ENCODE data around the gene TTLL3. TPM values are rescaled to one million over a fixed set of nuclear protein-coding genes. Genes with fewer than 3 reads are reported as not detected.
A peak's percentile ranks its signal among the peaks of the same experiment; 100 is the strongest.

The TTLL3 gene
- total and polyA plus RNA-seq, 2 of the 4 experiments (the other 2 are of a cell fraction) = 6.8 to 43.4 TPM

DNA sequence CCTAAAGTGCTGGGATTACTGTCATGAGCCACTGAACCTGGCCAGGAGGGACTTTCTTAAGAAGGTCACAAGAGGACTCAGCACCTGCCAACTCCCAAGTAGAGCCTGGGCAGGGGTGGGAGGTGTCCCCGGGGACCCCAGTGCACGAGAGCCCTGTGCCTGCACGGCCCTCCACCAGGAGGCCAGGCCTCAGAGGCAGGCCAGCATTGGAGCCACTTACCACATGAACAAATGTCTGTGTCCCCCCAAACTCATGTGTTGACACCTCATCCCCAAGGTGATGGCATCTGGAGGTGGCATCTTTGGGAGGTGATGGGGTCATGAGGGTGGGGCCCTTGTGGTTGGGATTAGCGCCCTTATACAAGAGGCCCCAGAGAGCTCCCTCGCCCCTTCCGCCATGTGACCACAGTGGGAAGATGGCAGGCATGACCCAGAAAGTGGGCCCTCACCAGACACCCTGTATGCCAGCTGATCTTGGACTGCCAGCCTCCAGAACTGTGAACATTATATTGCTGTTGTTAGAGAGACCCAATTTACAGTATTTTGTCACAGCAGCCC is 36.9 kb downstream of the TTLL3 start:
- Histone ChIP-seq H3K4me3 (ENCODE audit: insufficient read depth, low read depth, low read length) (no peak overlapping the region), H3K14ac (replicated peaks; ENCODE audit: low read depth, low read length) (no peak overlapping the region), H4K20me1 (ENCODE audit: insufficient read depth, low read length) (no peaks in the 10 kb centered on the region), H3K4ac (ENCODE audit: low read depth, low read length) (no peak overlapping the region), H3K27ac (ENCODE audit: insufficient read depth, low read length) (no peak overlapping the region), H2AK9ac (replicated peaks; ENCODE audit: low read depth, low read length, poor library complexity) (peak overlapping the region; percentile 42), H4K5ac (ENCODE audit: low read depth, low read length) (no peak overlapping the region), H3K79me1 (ENCODE audit: low read depth in 1 of 2, low read length in 2 of 2) (peaks cover 8 to 20% of the 10 kb centered on the region in 2 experiments), H2BK15ac (ENCODE audit: low read depth, low read length) (no peak overlapping the region), H3K36me3 (ENCODE audit: control insufficient read depth, insufficient read depth, low read length) (no peaks in the 10 kb centered on the region), H3K23ac (ENCODE audit: low read depth, low read length) (no peak overlapping the region), H2BK5ac (ENCODE audit: low read depth, low read length, poor library complexity, severe bottlenecking) (no peak overlapping the region), H2AK5ac (ENCODE audit: low read depth, low read length) (no peak overlapping the region), H2BK120ac (ENCODE audit: low read depth, low read length) (no peak overlapping the region), H4K91ac (ENCODE audit: insufficient read depth, low read depth, low read length) (no peak overlapping the region), H3K27me3 (ENCODE audit: control insufficient read depth, insufficient read depth, low read length) (no peaks in the 10 kb centered on the region), H2AFZ (replicated peaks; ENCODE audit: low read length, poor library complexity) (no peak overlapping the region), H3K9me3 (ENCODE audit: control insufficient read depth, insufficient read depth, low read length) (no peaks in the 10 kb centered on the region), H2BK20ac (ENCODE audit: low read depth, low read length) (no peak overlapping the region), H3K9ac (ENCODE audit: low read depth, low read length) (no peak overlapping the region), H3K18ac (ENCODE audit: low read depth, low read length) (no peak overlapping the region), H3K4me1 (ENCODE audit: control insufficient read depth, insufficient read depth, low read length) (no peaks in the 10 kb centered on the region), H4K8ac (ENCODE audit: low read depth in 2 of 2, low read length in 2 of 2) (no peak overlapping the region), H3K4me2 (ENCODE audit: low read depth, low read length) (no peak overlapping the region), H3K9me1 (ENCODE audit: insufficient read depth, low read length) (0 out of 2 replicates have a peak, but pooled peaks cover 2% of the 10 kb centered on the region), H3K56ac (ENCODE audit: extremely low read depth, insufficient read depth, low read length) (no peak overlapping the region)
- no TSS peak for BruUV-seq (replicated peaks)
- in situ Hi-C loops (cut with MboI; ENCODE audit: low sequenced_read_pairs) (no loop called here), intact Hi-C loops (cut with micrococcal nuclease) (loop anchor here (10.0 kb wide), 1 partner anchor 438 kb away; no protein-coding TSS in a partner anchor), dilution Hi-C loops (cut with HindIII; ENCODE audit: low sequenced_read_pairs, unreplicated experiment) (no loop called here)
- TF ChIP-seq FOS (IDR thresholded peaks at IDR 0.05; ENCODE audit: low read depth, low read length) = no peak
- no peak for TF ChIP-seq RFX5 (IDR thresholded peaks at IDR 0.05; ENCODE audit: low read depth, low read length)
- no peak for TF ChIP-seq CTCF (conservative IDR thresholded peaks at IDR 0.05; ENCODE audit: low read depth, low read length)
- TF ChIP-seq POLR2A (IDR thresholded peaks at IDR 0.05; ENCODE audit: low read depth, low read length) = no peak
- TF ChIP-seq MAFK (IDR thresholded peaks at IDR 0.05; ENCODE audit: low read depth, low read length) = no peak
- TF ChIP-seq NFE2L2 (IDR thresholded peaks at IDR 0.05; ENCODE audit: low read depth, low read length) = no peak
- no peak for TF ChIP-seq RCOR1 (IDR thresholded peaks at IDR 0.05; ENCODE audit: insufficient replicate concordance, low read length)
- TF ChIP-seq BHLHE40 (IDR thresholded peaks at IDR 0.05; ENCODE audit: low read depth, low read length) = no peak
- TF ChIP-seq, protein P1, sequence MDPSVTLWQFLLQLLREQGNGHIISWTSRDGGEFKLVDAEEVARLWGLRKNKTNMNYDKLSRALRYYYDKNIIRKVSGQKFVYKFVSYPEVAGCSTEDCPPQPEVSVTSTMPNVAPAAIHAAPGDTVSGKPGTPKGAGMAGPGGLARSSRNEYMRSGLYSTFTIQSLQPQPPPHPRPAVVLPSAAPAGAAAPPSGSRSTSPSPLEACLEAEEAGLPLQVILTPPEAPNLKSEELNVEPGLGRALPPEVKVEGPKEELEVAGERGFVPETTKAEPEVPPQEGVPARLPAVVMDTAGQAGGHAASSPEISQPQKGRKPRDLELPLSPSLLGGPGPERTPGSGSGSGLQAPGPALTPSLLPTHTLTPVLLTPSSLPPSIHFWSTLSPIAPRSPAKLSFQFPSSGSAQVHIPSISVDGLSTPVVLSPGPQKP (IDR thresholded peaks at IDR 0.05; ENCODE audit: borderline replicate concordance, low read depth, low read length) = no peak
- no peak for TF ChIP-seq CEBPB (IDR thresholded peaks at IDR 0.05; ENCODE audit: low read depth, low read length)
- no peak for TF ChIP-seq SMC3 (IDR thresholded peaks at IDR 0.05; ENCODE audit: low read depth, low read length)
- no peak for TF ChIP-seq CHD1 (IDR thresholded peaks at IDR 0.05; ENCODE audit: low read depth, low read length)
- TF ChIP-seq MXI1 (IDR thresholded peaks at IDR 0.05; ENCODE audit: borderline replicate concordance, low read depth, low read length) = no peak
- CTCF ChIA-PET = interaction anchor here (0.7 kb wide), 1 partner anchor 18 kb away, joined by 3 read pairs; no protein-coding TSS in a partner anchor
- no CpG with 5 or more reads among the region's 6 CpGs for WGBS, 2 experiments (ENCODE audit: extremely low coverage in 2 of 2, insufficient read length in 1 of 2)
- ATAC-seq (ENCODE audit: low read depth) = no peak
- POLR2A ChIA-PET (ENCODE audit: unreplicated experiment) = no interaction called here
- no peak for DNase-seq
